GM19193 (cell line): Measurements from ENCODE around the gene PSMA6.

Experiments
- POLR2A ChIP-seq: IDR thresholded peaks from 4 replicates; pipeline ENCODE4 v1.6.1; 2011; ENCODE audit not compliant: insufficient read depth, insufficient read length; ENCODE audit errors: extremely low read depth

The PSMA6 gene

DNA sequence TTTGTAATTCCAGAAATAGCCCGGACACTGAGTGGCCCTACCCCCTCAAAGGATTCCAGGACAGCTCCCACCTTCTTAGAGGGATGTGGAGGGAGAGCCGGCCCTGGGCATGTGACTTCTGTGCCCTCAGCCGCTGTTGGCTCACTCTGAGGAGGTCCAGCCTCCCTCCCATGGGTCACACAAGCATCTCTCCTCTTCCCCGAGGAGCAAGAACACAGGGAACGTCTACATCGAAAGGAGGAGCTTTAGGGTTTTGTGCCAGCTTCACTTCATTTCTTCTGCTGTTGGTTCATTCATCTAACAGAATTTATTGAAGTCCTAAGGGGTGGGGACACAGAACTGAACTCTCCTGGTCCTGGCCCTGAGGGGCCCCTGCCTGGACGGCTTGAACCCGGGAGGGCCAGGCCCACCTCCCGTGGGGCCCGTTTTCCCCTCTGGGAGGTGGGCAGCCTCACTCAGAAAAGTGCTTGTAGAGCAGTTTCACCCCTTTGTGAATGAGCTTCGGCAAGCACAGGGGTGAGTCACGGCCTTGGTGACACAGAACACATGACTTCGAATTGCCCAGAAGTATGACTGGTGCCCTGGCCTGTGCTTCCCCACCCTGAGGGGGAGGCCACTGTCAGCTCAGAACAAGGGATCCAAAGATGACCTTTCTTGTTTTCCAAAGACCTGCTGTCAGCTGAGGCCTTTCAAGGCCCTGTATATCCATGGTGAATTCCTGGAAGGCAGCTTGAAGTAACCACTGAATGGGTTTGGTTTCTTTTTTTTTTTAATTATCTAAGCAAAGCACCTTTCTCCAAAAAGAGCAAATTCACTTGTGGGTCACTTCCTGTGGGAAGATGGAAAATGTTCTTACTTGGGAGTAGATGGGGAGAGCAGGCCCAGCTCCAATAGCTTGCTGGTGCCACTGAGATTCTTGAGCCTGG, 73.2 kb downstream of the PSMA6 start:
- no peak for TF ChIP-seq POLR2A

GRCh38 chr14:35366056-35366451, 73.9 kb downstream of the PSMA6 start:
- no peak for TF ChIP-seq POLR2A

- TF ChIP-seq POLR2A = no peak
Measured at GRCh38 chr14:35366521-35366976, 74.4 kb downstream of the PSMA6 start.

DNA sequence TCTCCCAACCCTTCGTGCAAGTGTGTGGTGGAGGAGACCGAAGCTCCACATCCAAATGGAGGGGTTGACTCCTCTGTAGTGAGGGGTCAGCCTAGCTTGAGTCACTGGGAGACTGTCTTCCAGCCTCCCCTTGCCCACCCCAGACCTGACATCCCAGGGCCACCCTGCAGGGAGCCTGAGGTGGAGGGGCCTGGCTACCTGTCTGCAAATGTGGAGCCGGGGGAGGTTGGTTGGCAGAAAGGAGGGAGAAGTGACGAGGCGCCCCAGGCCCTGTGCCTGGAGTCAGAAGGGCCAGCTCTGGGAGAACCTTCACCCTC, 74.8 kb downstream of the PSMA6 start:
- TF ChIP-seq POLR2A = no peak
